H1 (cell line): ENCODE data around the gene GRIA1. TPM values are rescaled to one million over a fixed set of nuclear protein-coding genes. Genes with fewer than 3 reads are reported as not detected.

Source experiments
- CTCF ChIA-PET: fragments of 300-600 bp; sonication (Branson Sonifier 250); formaldehyde crosslinking; loops from one replicate; lab custom pipeline; 2021; ENCODE audit not compliant: partially characterized antibody; lab: Charles Lee
- POLR2A ChIA-PET: fragments of 300-600 bp; sonication (Branson Sonifier 250); formaldehyde crosslinking; loops from one replicate; lab custom pipeline; 2021; ENCODE audit warnings: inconsistent platforms; ENCODE audit not compliant: partially characterized antibody; lab: Charles Lee
- DNase-seq, 2 experiments: peaks; one replicate each; pipeline versions ENCODE4 v3.0.0 to v3.0.0-alpha.2; 2010 to 2022; ENCODE audit warnings: low spot score in 2 of 2, low read depth in 1 of 2, mixed read lengths in 1 of 2
- FAIRE-seq: peaks from 2 replicates; lab custom pipeline; 2011; peaks lifted over from hg19 to GRCh38; lab: Jason Lieb, UNC
- H2AFZ ChIP-seq: 2 replicates; pipeline ENCODE4 v1.8.1; 2012; ENCODE audit warnings: low read length, inconsistent platforms
- H2AK5ac ChIP-seq: 2 replicates; pipeline ENCODE4 v1.6.1; 2013; ENCODE audit warnings: low read depth, low read length
- H2BK120ac ChIP-seq: replicated peaks from 2 replicates; pipeline ENCODE3; 2013; ENCODE audit warnings: low read depth, low read length, inconsistent platforms
- H2BK12ac ChIP-seq: 2 replicates; pipeline ENCODE4 v1.6.1; 2013; ENCODE audit warnings: low read depth, low read length
- H2BK15ac ChIP-seq: 2 replicates; pipeline ENCODE4 v1.6.1; 2013; ENCODE audit warnings: low read length
- H2BK20ac ChIP-seq: 2 replicates; pipeline ENCODE4 v1.6.1; 2013; ENCODE audit warnings: low read length
- H2BK5ac ChIP-seq: 2 replicates; pipeline ENCODE4 v1.6.1; 2013; ENCODE audit warnings: low read depth, low read length
- H3K14ac ChIP-seq: 2 replicates; pipeline ENCODE4 v1.6.1; 2013; ENCODE audit warnings: inconsistent platforms; ENCODE audit not compliant: insufficient read length
- H3K18ac ChIP-seq: 2 replicates; pipeline ENCODE4 v1.6.1; 2013; ENCODE audit warnings: low read length; ENCODE audit errors: extremely low read depth
- H3K23ac ChIP-seq: 2 replicates; pipeline ENCODE4 v1.6.1; 2013; ENCODE audit warnings: inconsistent platforms; ENCODE audit not compliant: insufficient read length
- H3K23me2 ChIP-seq: 2 replicates; pipeline ENCODE4 v1.6.1; 2013; ENCODE audit warnings: low read depth, low read length
- H3K27ac ChIP-seq: 2 replicates; pipeline ENCODE4 v1.6.1; 2011; ENCODE audit warnings: low read depth, low read length, inconsistent platforms
- H3K27me3 ChIP-seq, 4 experiments: replicated peaks in 1 of 4; 1 replicate in 1 of 4; 2 replicates in 3 of 4; pipeline versions ENCODE4 v1.6.1 to v1.8.1; 2011 to 2013; ENCODE audit warnings: low read length in 3 of 4, mild to moderate bottlenecking in 3 of 4, inconsistent platforms in 2 of 4, mixed read lengths in 2 of 4, moderate library complexity in 1 of 4; ENCODE audit not compliant: control insufficient read depth in 3 of 4, insufficient read depth in 3 of 4; ENCODE audit errors: extremely low read depth in 1 of 4
- H3K36me3 ChIP-seq, 4 experiments: 2 replicates each; pipeline versions ENCODE4 v1.6.1 to v1.8.1; 2011 to 2013; ENCODE audit warnings: mild to moderate bottlenecking in 4 of 4, low read length in 3 of 4, moderate library complexity in 2 of 4, control low read depth in 1 of 4, inconsistent platforms in 1 of 4; ENCODE audit not compliant: insufficient read depth in 4 of 4, control insufficient read depth in 2 of 4
- H3K4ac ChIP-seq: replicated peaks from 2 replicates; pipeline ENCODE3; 2013; ENCODE audit warnings: low read length, low read depth, mixed read lengths, inconsistent platforms; ENCODE audit not compliant: insufficient read length
- H3K4me1 ChIP-seq, 4 experiments: replicated peaks in 1 of 4; 1 replicate in 1 of 4; 2 replicates in 3 of 4; pipeline versions ENCODE4 v1.6.1 to v1.8.1; 2011 to 2013; ENCODE audit warnings: low read length in 3 of 4, inconsistent platforms in 2 of 4, mixed read lengths in 1 of 4; ENCODE audit not compliant: insufficient read depth in 4 of 4, control insufficient read depth in 3 of 4
- H3K4me2 ChIP-seq, 2 experiments: 2 replicates each; pipeline versions ENCODE4 v1.6.1 to v1.8.1; 2011 to 2013; ENCODE audit warnings: low read depth in 2 of 2, low read length in 2 of 2, control low read depth in 1 of 2, inconsistent platforms in 1 of 2, mild to moderate bottlenecking in 1 of 2; ENCODE audit not compliant: insufficient read depth in 1 of 2
- H3K4me3 ChIP-seq, 4 experiments: fragments of 200-600, 300-600 bp in 1 of 4; sonication (generic), shearing (Covaris generic), sonication (Bioruptor Twin) in 1 of 4; 2 replicates each; pipeline versions ENCODE4 v1.5.1 to v1.8.1; 2011 to 2016; ENCODE audit warnings: low read length in 4 of 4, low read depth in 3 of 4, control low read depth in 2 of 4, inconsistent platforms in 2 of 4, mild to moderate bottlenecking in 2 of 4, mixed read lengths in 1 of 4, moderate library complexity in 1 of 4; ENCODE audit not compliant: insufficient read depth in 2 of 4; ENCODE audit errors: extremely low read depth in 1 of 4
- H3K56ac ChIP-seq: replicated peaks from 2 replicates; pipeline ENCODE3; 2013; ENCODE audit warnings: low read depth, mild to moderate bottlenecking, mixed read lengths, low read length, inconsistent platforms; ENCODE audit not compliant: insufficient read length
- H3K79me1 ChIP-seq: 2 replicates; pipeline ENCODE4 v1.6.1; 2013; ENCODE audit warnings: low read depth, low read length, control low read depth
- H3K79me2 ChIP-seq, 2 experiments: 2 replicates each; pipeline versions ENCODE4 v1.6.1 to v1.8.1; 2012 to 2013; ENCODE audit warnings: low read length in 2 of 2, mild to moderate bottlenecking in 2 of 2, inconsistent platforms in 1 of 2; ENCODE audit not compliant: insufficient read depth in 2 of 2, control insufficient read depth in 1 of 2
- H3K9ac ChIP-seq, 4 experiments: replicated peaks in 1 of 4; 1 replicate in 1 of 4; 2 replicates in 3 of 4; pipeline versions ENCODE4 v1.6.1 to v1.8.1; 2011 to 2013; ENCODE audit warnings: low read depth in 3 of 4, low read length in 3 of 4, control low read depth in 2 of 4, mild to moderate bottlenecking in 2 of 4, moderate library complexity in 2 of 4, inconsistent platforms in 1 of 4; ENCODE audit errors: extremely low read depth in 1 of 4
- H3K9me3 ChIP-seq, 2 experiments: 2 replicates each; pipeline versions ENCODE4 v1.6.1 to v1.8.1; 2012 to 2013; ENCODE audit warnings: mild to moderate bottlenecking in 2 of 2, moderate library complexity in 2 of 2, control low read depth in 1 of 2, inconsistent platforms in 1 of 2, low read depth in 1 of 2, low read length in 1 of 2, mixed read lengths in 1 of 2; ENCODE audit not compliant: insufficient read depth in 2 of 2
- H4K20me1 ChIP-seq, 2 experiments: replicated peaks in 1 of 2; 2 replicates each; pipeline versions ENCODE3 to v1.8.1; 2011 to 2013; ENCODE audit warnings: inconsistent platforms in 2 of 2, low read length in 2 of 2, mild to moderate bottlenecking in 1 of 2; ENCODE audit not compliant: insufficient read depth in 2 of 2, control insufficient read depth in 1 of 2
- H4K5ac ChIP-seq: 2 replicates; pipeline ENCODE4 v1.6.1; 2013; ENCODE audit warnings: low read length, low read depth, mixed read lengths, inconsistent platforms; ENCODE audit not compliant: insufficient read length
- H4K8ac ChIP-seq: 2 replicates; pipeline ENCODE4 v1.8.0; 2013; ENCODE audit warnings: mild to moderate bottlenecking, moderate library complexity, low read length, inconsistent platforms; ENCODE audit not compliant: insufficient read depth; ENCODE audit errors: extremely low read depth
- H4K91ac ChIP-seq: replicated peaks from 2 replicates; pipeline ENCODE3; 2013; ENCODE audit warnings: low read length, mixed read lengths, inconsistent platforms; ENCODE audit not compliant: insufficient read length
- ASH2L ChIP-seq: fragments of 200-600, 300-600 bp; sonication (generic); IDR thresholded peaks from one replicate; pipeline ENCODE4 v1.7.1; 2017; ENCODE audit warnings: low read length
- BACH1 ChIP-seq: IDR thresholded peaks from 2 replicates; pipeline ENCODE4 v1.6.1; 2012; ENCODE audit warnings: low read length, improper control_type of control experiment
- KDM1A ChIP-seq: fragments of 200-600, 300-600 bp; sonication (generic); IDR thresholded peaks from 2 replicates; pipeline ENCODE4 v1.7.1; 2016; ENCODE audit warnings: mild to moderate bottlenecking, low read length, borderline replicate concordance
- MAX ChIP-seq: IDR thresholded peaks from 2 replicates; pipeline ENCODE4 v1.6.1; 2012; ENCODE audit warnings: inconsistent platforms
- POLR2A ChIP-seq, 2 experiments: IDR thresholded peaks; 1 replicate in 1 of 2; 2 replicates in 1 of 2; pipeline ENCODE4 v1.6.1; 2011; ENCODE audit warnings: low read depth in 2 of 2, low read length in 2 of 2, mild to moderate bottlenecking in 2 of 2; ENCODE audit errors: control extremely low read depth in 1 of 2
- POLR2AphosphoS5 ChIP-seq: IDR thresholded peaks from 2 replicates; pipeline ENCODE4 v1.6.1; 2011; ENCODE audit warnings: low read depth, low read length
- RBBP5 ChIP-seq: IDR thresholded peaks from 2 replicates; pipeline ENCODE4 v1.7.1; 2012; ENCODE audit warnings: low read depth, mild to moderate bottlenecking, inconsistent platforms, low read length, moderate library complexity, borderline replicate concordance
- SUZ12 ChIP-seq: fragments of 200-600 bp; sonication (generic); IDR thresholded peaks from 2 replicates; pipeline ENCODE4 v1.6.1; 2012; ENCODE audit warnings: mild to moderate bottlenecking, inconsistent platforms, low read length, moderate library complexity, mixed read lengths
- TAF7 ChIP-seq: optimal IDR thresholded peaks from 2 replicates; pipeline ENCODE3; 2011; ENCODE audit warnings: low read depth, mild to moderate bottlenecking, inconsistent platforms, low read length, moderate library complexity, borderline replicate concordance
- TBP ChIP-seq: IDR thresholded peaks from 2 replicates; pipeline ENCODE4 v1.6.1; 2011; ENCODE audit warnings: low read depth, low read length, improper control_type of control experiment
- TEAD4 ChIP-seq: IDR thresholded peaks from 2 replicates; pipeline ENCODE4 v1.6.1; 2012; ENCODE audit warnings: low read depth, low read length, inconsistent platforms, mixed read lengths
- WGBS, 2 experiments: shearing (Covaris generic) in 1 of 2; methylation state at CpG; one replicate each; pipeline versions ENCODE4 v1.1.6 to v1.1.7; 2013 to 2015; ENCODE audit warnings: low lambda C conversion rate in 2 of 2, mixed read lengths in 2 of 2, inconsistent platforms in 1 of 2, low coverage in 1 of 2, missing lambda C conversion rate in 1 of 2; ENCODE audit not compliant: insufficient replicate concordance in 2 of 2, insufficient coverage in 1 of 2, insufficient read length in 1 of 2; ENCODE audit errors: extremely low coverage in 1 of 2, missing lambda C conversion rate in 1 of 2; 5-methylcytosine and 5-hydroxymethylcytosine counted together
- polyA plus RNA-seq, 7 experiments: library from polyadenylated mRNA; depleted of rRNA in 3 of 7; stranded (reverse) in 5 of 7; unstranded in 2 of 7; fragments of >200 nt in 5 of 7; fragments of 200-250 nt in 2 of 7; gene quantifications; 1 replicate in 5 of 7; 2 replicates in 1 of 7; 4 replicates in 1 of 7; pipeline versions ENCODE4 v1.2.1 to v1.2.3, GENCODE V29; 2011 to 2013; ENCODE audit warnings: missing spikeins in 2 of 7, mixed read lengths in 2 of 7
- total RNA-seq: library from RNA; stranded (reverse); fragmentation: NEBNext Ultra II Directional; extraction: Animal tissue kit (Norgen Biotek cat#: 25700); gene quantifications from 2 replicates; pipeline ENCODE4 v1.2.1, GENCODE V29; 2021

GRIA1 gene
- total and polyA plus RNA-seq, 2 of the 8 experiments (the other 6 are each of a cell fraction or from before 2014, with no cell fraction given): 0.97 to 2.5 TPM

GRCh38 chr5:153623751-153624450 lies 133.4 kb downstream of the GRIA1 start:
- Histone ChIP-seq H2BK12ac (no peak overlapping the region), H3K27ac (no peak overlapping the region), H4K91ac (no peak overlapping the region), H3K4me1 (peaks cover 0 to 2% (median 1%) of the 10 kb centered on the region in 4 experiments; a peak in 5 of 7 replicates), H2AK5ac (no peak overlapping the region), H2BK120ac (no peak overlapping the region), H3K23me2 (no peaks in the 10 kb centered on the region), H2AFZ (no peak overlapping the region), H4K8ac (no peak overlapping the region), H2BK15ac (no peak overlapping the region), H3K4ac (no peak overlapping the region), H2BK5ac (no peak overlapping the region), H3K27me3 (no peaks in the 10 kb centered on the region), H2BK20ac (no peak overlapping the region), H3K79me1 (no peaks in the 10 kb centered on the region), H4K20me1 (no peaks in the 10 kb centered on the region), H3K18ac (no peak overlapping the region), H3K14ac (no peak overlapping the region), H3K9me3 (no peaks in the 10 kb centered on the region), H3K23ac (no peak overlapping the region), H3K56ac (no peak overlapping the region), H3K4me3 (no peak overlapping the region), H3K36me3 (no peaks in the 10 kb centered on the region), H3K79me2 (no peaks in the 10 kb centered on the region), H4K5ac (no peak overlapping the region), H3K9ac (no peak overlapping the region), H3K4me2 (no peak overlapping the region)
- DNase-seq (no peak), FAIRE-seq (no peak)
- ChIA-PET POLR2A (interaction anchor here (0.7 kb wide), 1 partner anchor 168 kb away, joined by 3 read pairs; no protein-coding TSS in a partner anchor), CTCF (interaction anchor here (0.6 to 1.4 kb wide), 4 partner anchors 10 to 1318 kb away, joined by 3 to 6 read pairs (median 3); no protein-coding TSS in a partner anchor)
- no peak for TF ChIP-seq SUZ12
- peak in 1 of 2 experiments; percentile 43; a peak in 1 of 3 replicates for TF ChIP-seq POLR2A (IDR thresholded peaks at IDR 0.05; ENCODE audit: control extremely low read depth in 1 of 2, low read depth in 2 of 2, low read length in 2 of 2)
- peak; percentile 77 for TF ChIP-seq TAF7
- no peak for TF ChIP-seq MAX
- 0 out of 2 replicates have a peak, but pooled peaks have one; percentile 35 for TF ChIP-seq TBP
- TF ChIP-seq TEAD4: no peak
- peak; percentile 19; the same call in 1 of the 2 replicates for TF ChIP-seq BACH1
- peak; percentile 17; the same call in 1 of the 2 replicates for TF ChIP-seq POLR2AphosphoS5
- TF ChIP-seq KDM1A: no peak
- TF ChIP-seq ASH2L: no peak
- no peak for TF ChIP-seq RBBP5
- WGBS, 2 experiments: 86% methylated on average over 5 of the region's 5 CpGs; no CpG with 5 or more reads in 1 of the 2 experiments
